Suprapubic skin (tissue), 4 donors: ENCODE measurements around the gene PCDHGB2. TPM values are rescaled to one million over a fixed set of nuclear protein-coding genes. Genes with fewer than 3 reads are reported as not detected.

Experiments
- DNase-seq, 2 donors: peaks; one replicate each; pipeline ENCODE4 v3.0.0-alpha.2; 2019; ENCODE audit warnings: low spot score in 2 of 2
- H3K27ac ChIP-seq: fragments of 200-600 bp; sonication (generic); one replicate; pipeline ENCODE4 v1.5.1; 2019
- H3K27me3 ChIP-seq: fragments of 200-600 bp; sonication (generic); one replicate; pipeline ENCODE4 v1.5.1; 2019
- H3K36me3 ChIP-seq: fragments of 200-600 bp; sonication (generic); one replicate; pipeline ENCODE4 v1.5.1; 2019
- H3K4me1 ChIP-seq: fragments of 200-600 bp; sonication (generic); one replicate; pipeline ENCODE4 v1.5.1; 2019
- H3K4me3 ChIP-seq: fragments of 200-600 bp; sonication (generic); one replicate; pipeline ENCODE4 v1.5.1; 2019; ENCODE audit warnings: mild to moderate bottlenecking
- H3K9me3 ChIP-seq: fragments of 200-600 bp; sonication (generic); one replicate; pipeline ENCODE4 v1.5.1; 2019
- EP300 ChIP-seq: sonication (generic); formaldehyde crosslinking; IDR thresholded peaks from one replicate; pipeline ENCODE4 v1.6.1; 2017; ENCODE audit warnings: antibody characterized with exemption
- POLR2A ChIP-seq, 2 donors: fragments of 450-650 bp; IDR thresholded peaks; one replicate each; pipeline ENCODE4 v1.6.1; 2017; ENCODE audit warnings: antibody characterized with exemption in 2 of 2, mild to moderate bottlenecking in 2 of 2, moderate library complexity in 2 of 2
- POLR2AphosphoS5 ChIP-seq, 3 donors: sonication (generic); formaldehyde crosslinking; IDR thresholded peaks; one replicate each; pipeline ENCODE4 v1.6.1; 2017; ENCODE audit warnings: antibody characterized with exemption in 3 of 3
- WGBS: methylation state at CpG from one replicate; pipeline ENCODE4 v1.1.5; 2018; 5-methylcytosine and 5-hydroxymethylcytosine counted together
- total RNA-seq, 4 donors: library from RNA; depleted of rRNA; stranded (reverse); fragments of >200 nt; gene quantifications; one replicate each; pipeline ENCODE4 v1.1.0, GENCODE V29; 2016
- TF ChIP-seq, protein P1 (sequence below), 2 donors: fragments of 200-600 bp in 1 of 2; fragments of 450-650 bp in 1 of 2; sonication (generic) in 1 of 2; IDR thresholded peaks; one replicate each; pipeline ENCODE4 v1.5.1; 2016 to 2019; ENCODE audit warnings: antibody characterized with exemption in 2 of 2, mild to moderate bottlenecking in 1 of 2, moderate library complexity in 1 of 2

The PCDHGB2 gene
- total RNA-seq, 4 donors from 2014 or later = 2.6 to 6.5 (median 3.8) TPM

DNA sequence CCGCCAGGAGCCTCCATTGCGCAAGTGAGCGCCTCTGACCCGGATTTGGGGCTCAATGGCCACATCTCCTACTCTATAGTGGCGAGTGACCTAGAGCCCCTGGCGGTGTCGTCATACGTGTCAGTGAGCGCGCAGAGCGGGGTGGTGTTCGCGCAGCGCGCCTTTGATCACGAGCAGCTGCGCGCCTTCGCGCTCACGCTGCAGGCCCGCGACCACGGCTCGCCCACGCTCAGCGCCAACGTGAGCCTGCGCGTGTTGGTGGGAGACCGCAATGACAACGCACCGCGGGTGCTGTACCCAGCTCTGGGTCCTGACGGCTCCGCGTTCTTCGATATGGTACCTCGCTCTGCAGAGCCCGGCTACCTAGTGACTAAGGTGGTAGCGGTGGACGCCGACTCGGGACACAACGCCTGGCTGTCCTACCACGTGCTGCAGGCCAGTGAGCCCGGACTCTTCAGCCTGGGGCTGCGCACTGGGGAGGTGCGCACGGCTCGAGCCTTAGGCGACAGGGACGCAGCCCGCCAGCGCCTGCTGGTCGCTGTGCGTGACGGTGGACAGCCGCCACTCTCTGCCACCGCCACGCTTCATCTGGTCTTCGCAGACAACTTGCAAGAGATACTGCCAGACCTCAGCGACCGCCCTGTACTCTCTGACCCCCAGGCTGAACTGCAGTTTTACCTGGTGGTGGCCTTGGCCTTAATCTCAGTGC lies 50.0 kb downstream of the PCDHGB2 start:
- Histone ChIP-seq H3K9me3 (peaks cover 58% of the 10 kb centered on the region), H3K27me3 (peaks cover 3% of the 10 kb centered on the region), H3K4me3 (no peak overlapping the region), H3K4me1 (no peaks in the 10 kb centered on the region), H3K36me3 (no peaks in the 10 kb centered on the region), H3K27ac (no peak overlapping the region)
- TF ChIP-seq EP300 (no peak), POLR2AphosphoS5 (IDR thresholded peaks at IDR 0.05) (no peak), POLR2A (IDR thresholded peaks at IDR 0.05) (no peak)
- TF ChIP-seq, protein P1, sequence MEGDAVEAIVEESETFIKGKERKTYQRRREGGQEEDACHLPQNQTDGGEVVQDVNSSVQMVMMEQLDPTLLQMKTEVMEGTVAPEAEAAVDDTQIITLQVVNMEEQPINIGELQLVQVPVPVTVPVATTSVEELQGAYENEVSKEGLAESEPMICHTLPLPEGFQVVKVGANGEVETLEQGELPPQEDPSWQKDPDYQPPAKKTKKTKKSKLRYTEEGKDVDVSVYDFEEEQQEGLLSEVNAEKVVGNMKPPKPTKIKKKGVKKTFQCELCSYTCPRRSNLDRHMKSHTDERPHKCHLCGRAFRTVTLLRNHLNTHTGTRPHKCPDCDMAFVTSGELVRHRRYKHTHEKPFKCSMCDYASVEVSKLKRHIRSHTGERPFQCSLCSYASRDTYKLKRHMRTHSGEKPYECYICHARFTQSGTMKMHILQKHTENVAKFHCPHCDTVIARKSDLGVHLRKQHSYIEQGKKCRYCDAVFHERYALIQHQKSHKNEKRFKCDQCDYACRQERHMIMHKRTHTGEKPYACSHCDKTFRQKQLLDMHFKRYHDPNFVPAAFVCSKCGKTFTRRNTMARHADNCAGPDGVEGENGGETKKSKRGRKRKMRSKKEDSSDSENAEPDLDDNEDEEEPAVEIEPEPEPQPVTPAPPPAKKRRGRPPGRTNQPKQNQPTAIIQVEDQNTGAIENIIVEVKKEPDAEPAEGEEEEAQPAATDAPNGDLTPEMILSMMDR (IDR thresholded peaks at IDR 0.05) = no peak
- no peak for DNase-seq
- WGBS = 34% methylated on average over 23 of the region's 64 CpGs

DNA sequence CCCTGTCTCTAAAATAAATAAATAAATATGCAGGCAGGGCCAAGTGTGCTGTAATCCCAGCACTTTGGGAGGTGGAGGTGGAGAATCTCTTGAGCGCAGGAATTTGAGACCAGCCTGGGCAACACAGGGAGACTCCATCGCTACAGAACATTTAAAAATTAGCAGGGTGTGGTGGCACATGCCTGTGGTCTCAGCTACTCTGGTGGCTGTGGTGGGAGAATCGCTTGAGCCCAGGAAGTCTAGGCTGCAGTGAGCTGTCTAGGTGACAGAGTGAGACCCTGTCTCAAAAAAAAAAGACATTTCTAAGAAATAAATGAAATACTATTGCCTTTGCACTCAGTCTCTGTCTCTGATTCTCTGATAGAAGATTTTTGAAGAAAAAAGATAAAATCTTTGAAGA lies 51.8 kb downstream of the PCDHGB2 start:
- Histone ChIP-seq H3K36me3 (no peaks in the 10 kb centered on the region), H3K9me3 (peaks cover 49% of the 10 kb centered on the region), H3K27ac (no peak overlapping the region), H3K4me1 (no peaks in the 10 kb centered on the region), H3K27me3 (peaks cover 3% of the 10 kb centered on the region), H3K4me3 (no peak overlapping the region)
- 81% methylated on average over 3 of the region's 3 CpGs for WGBS
- no peak for DNase-seq
- TF ChIP-seq POLR2A (IDR thresholded peaks at IDR 0.05) (no peak), EP300 (no peak)
- TF ChIP-seq, protein P1 (IDR thresholded peaks at IDR 0.05) = no peak

Other genes with a start within 250 kb of the PCDHGB2 start
- 1 to 10 TPM; 1.8 to 5.6 (median 2.0) TPM for gene PCDHB4, start 238.2 kb upstream of the PCDHGB2 start, total RNA-seq
- 1 to 10 TPM in 2 of 4 donors, under 1 TPM in 2; 0.72 to 6.2 (median 1.9) TPM for gene PCDHB5, start 224.8 kb upstream of the PCDHGB2 start, total RNA-seq
- gene PCDHB6, start 209.9 kb upstream of the PCDHGB2 start, total RNA-seq = 1 to 10 TPM in 2 of 4 donors, under 1 TPM in 1, not detected in 1; 0.76 to 2.2 (median 1.7) TPM
- 1 to 10 TPM in 1 of 4 donors, under 1 TPM in 3; 0.49 to 1.2 (median 0.78) TPM for gene PCDHB7, start 187.3 kb upstream of the PCDHGB2 start, total RNA-seq
- gene PCDHB8, start 182.2 kb upstream of the PCDHGB2 start, total RNA-seq = under 1 TPM in 3 of 4 donors, not detected in 1; 0.62 to 0.93 (median 0.68) TPM
- gene PCDHB16, start 177.6 kb upstream of the PCDHGB2 start, total RNA-seq = 1 to 10 TPM; 2.9 to 4.8 (median 3.2) TPM
- gene PCDHB9, start 172.8 kb upstream of the PCDHGB2 start, total RNA-seq = 1 to 10 TPM; 1.1 to 3.2 (median 2.5) TPM
- gene PCDHB10, start 167.6 kb upstream of the PCDHGB2 start, total RNA-seq = 1 to 10 TPM in 3 of 4 donors, under 1 TPM in 1; 0.60 to 1.4 (median 1.2) TPM
- gene PCDHB11, start 160.4 kb upstream of the PCDHGB2 start, total RNA-seq = 1 to 10 TPM in 3 of 4 donors, under 1 TPM in 1; 0.98 to 2.8 (median 1.2) TPM
- 1 to 10 TPM in 1 of 4 donors, under 1 TPM in 3; 0.83 to 2.2 (median 0.95) TPM for gene PCDHB12, start 151.3 kb upstream of the PCDHGB2 start, total RNA-seq
- 1 to 10 TPM; 5.9 to 10.0 (median 6.2) TPM for gene PCDHB13, start 146.1 kb upstream of the PCDHGB2 start, total RNA-seq
- 1 to 10 TPM; 2.5 to 6.5 (median 6.0) TPM for gene PCDHB14, start 136.7 kb upstream of the PCDHGB2 start, total RNA-seq
- 1 to 10 TPM in 3 of 4 donors, under 1 TPM in 1; 0.68 to 2.3 (median 1.6) TPM for gene PCDHB15, start 114.6 kb upstream of the PCDHGB2 start, total RNA-seq
- gene SLC25A2, start 55.9 kb upstream of the PCDHGB2 start, total RNA-seq = 1 to 10 TPM in 2 of 4 donors, under 1 TPM in 2; 0.57 to 4.5 (median 0.99) TPM
- gene TAF7, start 39.2 kb upstream of the PCDHGB2 start, total RNA-seq = 10 to 100 TPM; 47.3 to 70.3 (median 62.7) TPM
- gene PCDHGA1, start 29.5 kb upstream of the PCDHGB2 start, total RNA-seq = under 1 TPM; 0.26 to 0.38 (median 0.33) TPM
- 1 to 10 TPM; 2.0 to 3.4 (median 2.9) TPM for gene PCDHGA2, start 21.2 kb upstream of the PCDHGB2 start, total RNA-seq
- 1 to 10 TPM; 1.3 to 2.3 (median 1.7) TPM for gene PCDHGA3, start 16.2 kb upstream of the PCDHGB2 start, total RNA-seq
- 1 to 10 TPM; 1.2 to 4.3 (median 2.8) TPM for gene PCDHGB1, start 9.9 kb upstream of the PCDHGB2 start, total RNA-seq
- 1 to 10 TPM; 2.0 to 5.6 (median 3.2) TPM for gene PCDHGA4, start 5.0 kb upstream of the PCDHGB2 start, total RNA-seq
- gene PCDHGA5, start 4.2 kb downstream of the PCDHGB2 start, total RNA-seq = 1 to 10 TPM; 1.5 to 4.0 (median 2.7) TPM
- gene PCDHGB3, start 10.2 kb downstream of the PCDHGB2 start, total RNA-seq = 1 to 10 TPM; 4.3 to 9.7 (median 7.5) TPM
- 1 to 10 TPM; 3.3 to 7.3 (median 5.3) TPM for gene PCDHGA6, start 13.9 kb downstream of the PCDHGB2 start, total RNA-seq
- 1 to 10 TPM; 2.7 to 5.6 (median 4.5) TPM for gene PCDHGA7, start 22.7 kb downstream of the PCDHGB2 start, total RNA-seq
- gene PCDHGB4, start 27.7 kb downstream of the PCDHGB2 start, total RNA-seq = 10 to 100 TPM in 1 of 4 donors, 1 to 10 TPM in 3; 4.1 to 10.3 (median 7.2) TPM
- 1 to 10 TPM; 1.1 to 5.1 (median 2.1) TPM for gene PCDHGA8, start 32.6 kb downstream of the PCDHGB2 start, total RNA-seq
- gene PCDHGB5, start 38.0 kb downstream of the PCDHGB2 start, total RNA-seq = 10 to 100 TPM; 13.3 to 27.4 (median 15.3) TPM
- 10 to 100 TPM in 1 of 4 donors, 1 to 10 TPM in 3; 4.9 to 20.8 (median 7.9) TPM for gene PCDHGA9, start 42.8 kb downstream of the PCDHGB2 start, total RNA-seq
- 10 to 100 TPM in 1 of 4 donors, 1 to 10 TPM in 3; 4.5 to 13.8 (median 8.2) TPM for gene PCDHGB6, start 48.0 kb downstream of the PCDHGB2 start, total RNA-seq
- 10 to 100 TPM in 2 of 4 donors, 1 to 10 TPM in 2; 7.0 to 23.6 (median 10.3) TPM for gene PCDHGA10, start 53.0 kb downstream of the PCDHGB2 start, total RNA-seq
- gene PCDHGB7, start 57.7 kb downstream of the PCDHGB2 start, total RNA-seq = 10 to 100 TPM in 2 of 4 donors, 1 to 10 TPM in 2; 9.2 to 18.3 (median 9.9) TPM
- gene PCDHGA11, start 61.1 kb downstream of the PCDHGB2 start, total RNA-seq = 10 to 100 TPM in 1 of 4 donors, 1 to 10 TPM in 3; 3.4 to 14.3 (median 6.9) TPM
- 10 to 100 TPM in 1 of 4 donors, 1 to 10 TPM in 3; 2.9 to 13.4 (median 6.6) TPM for gene PCDHGA12, start 70.5 kb downstream of the PCDHGB2 start, total RNA-seq
- gene PCDHGC3, start 116.0 kb downstream of the PCDHGB2 start, total RNA-seq = 10 to 100 TPM; 30.0 to 73.4 (median 60.4) TPM
- 10 to 100 TPM in 3 of 4 donors, 1 to 10 TPM in 1; 2.7 to 30.6 (median 15.0) TPM for gene PCDHGC4, start 125.0 kb downstream of the PCDHGB2 start, total RNA-seq
- gene PCDHGC5, start 129.1 kb downstream of the PCDHGB2 start, total RNA-seq = 10 to 100 TPM in 1 of 4 donors, 1 to 10 TPM in 3; 1.6 to 10.5 (median 3.2) TPM